Measurements from ENCODE around the gene USP21.
A peak's percentile ranks its signal among the peaks of the same experiment; 100 is the strongest.

The USP21 gene

GRCh38 chr1:161117759-161118581 lies 41.3 kb upstream of the USP21 start, which contains the start of the genes NIT1 and PFDN2:
TSS of gene NIT1 (plus strand) at chr1:161118105. CDS start at chr1:161118177, 72 bp downstream.
TSS of gene PFDN2 (minus strand) at chr1:161118037. CDS start at chr1:161118026, 11 bp downstream.
- H3K27ac ChIP-seq = peak within 1 kb of the TSS; percentile 92
- no peak for TF ChIP-seq ZFX (IDR thresholded peaks at IDR 0.05)
- TF ChIP-seq CTCF (conservative IDR thresholded peaks at IDR 0.05) = no peak

GRCh38 chr1:161119092-161119903 lies 40.0 kb upstream of the USP21 start:
- no peak for TF ChIP-seq ZFX (IDR thresholded peaks at IDR 0.05)
- TF ChIP-seq CTCF (conservative IDR thresholded peaks at IDR 0.05) = peak; percentile 64
- H3K27ac ChIP-seq = peak overlapping the region; percentile 92

GRCh38 chr1:161121042-161121650 lies 38.2 kb upstream of the USP21 start:
- TF ChIP-seq CTCF (conservative IDR thresholded peaks at IDR 0.05) = no peak
- no peak for TF ChIP-seq ZFX (IDR thresholded peaks at IDR 0.05)
- H3K27ac ChIP-seq = no peak overlapping the region

GRCh38 chr1:161121834-161122233 lies 37.5 kb upstream of the USP21 start:
- TF ChIP-seq CTCF (conservative IDR thresholded peaks at IDR 0.05) (no peak), ZFX (IDR thresholded peaks at IDR 0.05) (no peak)
- no peak overlapping the region for H3K27ac ChIP-seq

GRCh38 chr1:161122967-161123366 lies 36.3 kb upstream of the USP21 start:
- TF ChIP-seq ZFX (IDR thresholded peaks at IDR 0.05) (no peak), CTCF (conservative IDR thresholded peaks at IDR 0.05) (no peak)

GRCh38 chr1:161127649-161128048 lies 31.7 kb upstream of the USP21 start:
- no peak overlapping the region for H3K27ac ChIP-seq
- TF ChIP-seq ZFX (IDR thresholded peaks at IDR 0.05) = no peak
- TF ChIP-seq CTCF (conservative IDR thresholded peaks at IDR 0.05) = no peak

More at GRCh38 chr1:161122967-161123366, 36.3 kb upstream of the USP21 start:
- no peak overlapping the region for H3K27ac ChIP-seq

All from C4-2B (cell line).